Sciatic nerve (tissue), 2 donors: ENCODE results near the gene PPP1R18. TPM values are rescaled to one million over a fixed set of nuclear protein-coding genes. Genes with fewer than 3 reads are reported as not detected.

Experiments used
- ATAC-seq: fragments of 200-7000 bp; cut with Tn5 transposase; one replicate; pipeline ENCODE4 v1.9.1; 2020; ENCODE audit warnings: mild to moderate bottlenecking, moderate library complexity
- DNase-seq: peaks from one replicate; pipeline ENCODE4 v3.0.0-alpha.2; 2020; ENCODE audit warnings: low spot score
- intact Hi-C: fragments of 100-400 bp; cut with DNase I; formaldehyde crosslinking; loops from one replicate; pipeline ENCODE4 v1.14.2; 2022
- total RNA-seq: library from RNA; stranded (reverse); fragmentation: NEBNext Ultra II Directional; extraction: Animal tissue kit (Norgen Biotek cat#: 25700); gene quantifications from one replicate; pipeline ENCODE4 v1.2.1, GENCODE V29; 2021
- donor health status: DM: no; HTN: no; CAD: no.
- donor health status: DM: no; HTN: no; CAD: no.

PPP1R18 gene
- total RNA-seq, 1 donor from 2014 or later: 93.0 TPM

- DNase-seq (no peak), ATAC-seq (no peak)
- intact Hi-C loops: no loop called here
Measured at GRCh38 chr6:30696432-30696831, 10.0 kb upstream of the PPP1R18 start.

- ATAC-seq: no peak
- intact Hi-C loops: no loop called here
Measured at GRCh38 chr6:30691208-30691847, 4.9 kb upstream of the PPP1R18 start.

GRCh38 chr6:30690403-30691207 lies 4.2 kb upstream of the PPP1R18 start, which contains the start of gene NRM:
NRM (minus strand) TSS chr6:30690984; CDS start chr6:30690974, 10 bp downstream.
- intact Hi-C loops: no loop called here

More at GRCh38 chr6:30691208-30691847, 4.9 kb upstream of the PPP1R18 start:
- DNase-seq: no peak

GRCh38 chr6:30689985-30690384 lies 3.5 kb upstream of the PPP1R18 start:
- DNase-seq (no peak), ATAC-seq (no peak)
- intact Hi-C loops: no loop called here

More at GRCh38 chr6:30690403-30691207, 4.2 kb upstream of the PPP1R18 start, which contains the start of gene NRM:
- peak; percentile 90 for DNase-seq
- peak; percentile 76 for ATAC-seq

- intact Hi-C loops: no loop called here
- no peak for DNase-seq
- ATAC-seq: no peak
Measured at GRCh38 chr6:30689022-30689865, 2.8 kb upstream of the PPP1R18 start.

GRCh38 chr6:30688569-30688968 lies 2.1 kb upstream of the PPP1R18 start:
- DNase-seq (no peak), ATAC-seq (no peak)
- intact Hi-C loops: no loop called here

GRCh38 chr6:30687659-30688431 lies 1.4 kb upstream of the PPP1R18 start:
- DNase-seq: peak; percentile 80

GRCh38 chr6:30686908-30687658 lies 638 bp upstream of the PPP1R18 start:
- peak; percentile 78 for ATAC-seq
- intact Hi-C loops: no loop called here
- peak; percentile 97 for DNase-seq

More at GRCh38 chr6:30687659-30688431, 1.4 kb upstream of the PPP1R18 start:
- ATAC-seq: peak; percentile 35
- intact Hi-C loops: no loop called here

- peak; percentile 68 for DNase-seq
- intact Hi-C loops: no loop called here
- no peak for ATAC-seq
Measured at GRCh38 chr6:30685157-30686008, 1.1 kb downstream of the PPP1R18 start.

GRCh38 chr6:30684386-30685156 lies 1.9 kb downstream of the PPP1R18 start:
- intact Hi-C loops: no loop called here
- DNase-seq: peak; percentile 77
- no peak for ATAC-seq

- no peak for ATAC-seq
- intact Hi-C loops: no loop called here
- DNase-seq: no peak
Measured at GRCh38 chr6:30683980-30684338, 2.5 kb downstream of the PPP1R18 start.

GRCh38 chr6:30683183-30683979 lies 3.1 kb downstream of the PPP1R18 start:
- intact Hi-C loops: no loop called here
- ATAC-seq (no peak), DNase-seq (peak; percentile 72)

GRCh38 chr6:30682143-30683117 lies 4.0 kb downstream of the PPP1R18 start:
- intact Hi-C loops: no loop called here
- peak; percentile 85 for DNase-seq
- peak; percentile 38 for ATAC-seq

GRCh38 chr6:30681766-30682142 lies 4.7 kb downstream of the PPP1R18 start:
- ATAC-seq (no peak), DNase-seq (no peak)
- intact Hi-C loops: no loop called here
